ENCODE results near the gene AQP4.

AQP4 gene

GRCh38 chr18:26806224-26806623 is 59.3 kb downstream of the AQP4 start:
- H3K4me2 ChIP-seq (ENCODE audit: insufficient read depth, low read length, poor library complexity, severe bottlenecking) = no peak overlapping the region
- H2AFZ ChIP-seq (ENCODE audit: low read length) = no peak overlapping the region
- H2BK12ac ChIP-seq (ENCODE audit: low read length) = no peak overlapping the region
- H3K4me1 ChIP-seq (ENCODE audit: control insufficient read depth in 2 of 2, insufficient read depth in 1 of 2, low read depth in 1 of 2, low read length in 2 of 2) = peaks cover 2 to 24% of the 10 kb centered on the region in 2 donors
- no peaks in the 10 kb centered on the region for H3K36me3 ChIP-seq (replicated peaks in 1 of 2; ENCODE audit: control insufficient read depth in 2 of 2, insufficient read depth in 2 of 2, low read length in 2 of 2)
- H3K79me1 ChIP-seq (ENCODE audit: low read depth, low read length) = no peaks in the 10 kb centered on the region
- no peak for DNase-seq (ENCODE audit: low spot score)
- no peak overlapping the region for H3K4me3 ChIP-seq (ENCODE audit: low read length in 2 of 2)
- no peak overlapping the region for H2AK5ac ChIP-seq (ENCODE audit: low read depth, low read length)
- H3K27ac ChIP-seq (replicated peaks; ENCODE audit: low read length) = no peak overlapping the region
- no peak overlapping the region for H3K9ac ChIP-seq (ENCODE audit: low read depth, low read length, poor library complexity)
- no peak overlapping the region for H3K4ac ChIP-seq (ENCODE audit: low read length)
- no peak overlapping the region for H4K91ac ChIP-seq (ENCODE audit: low read depth, low read length, poor library complexity)
- peaks cover 0 to 4% of the 10 kb centered on the region in 2 donors for H3K9me3 ChIP-seq (replicated peaks in 1 of 2; ENCODE audit: control insufficient read depth in 2 of 2, insufficient read depth in 1 of 2, low read depth in 1 of 2, low read length in 2 of 2)
- no peak overlapping the region for H3K14ac ChIP-seq (ENCODE audit: low read length)
- no peak overlapping the region for H2BK120ac ChIP-seq (ENCODE audit: low read depth, low read length)
- H3K27me3 ChIP-seq (ENCODE audit: control insufficient read depth in 3 of 3, insufficient read depth in 3 of 3, low read depth in 1 of 3, low read length in 3 of 3) = no peaks in the 10 kb centered on the region
- no peak overlapping the region for H3K23ac ChIP-seq (ENCODE audit: low read depth, low read length, poor library complexity)
- H4K8ac ChIP-seq (ENCODE audit: low read depth, low read length) = no peak overlapping the region
- H2BK15ac ChIP-seq (ENCODE audit: low read length) = no peak overlapping the region
- no peak overlapping the region for H3K18ac ChIP-seq (ENCODE audit: low read length)
- WGBS, 2 donors (ENCODE audit: extremely low coverage in 2 of 2, insufficient read length in 2 of 2, insufficient replicate concordance in 1 of 2) = no CpG with 5 or more reads among the region's 1 CpG
- no peak overlapping the region for H2BK5ac ChIP-seq (ENCODE audit: low read length)

- no CpG with 5 or more reads among the region's 1 CpG for WGBS, 2 donors (ENCODE audit: extremely low coverage in 2 of 2, insufficient read length in 2 of 2, insufficient replicate concordance in 1 of 2)
- Histone ChIP-seq H3K14ac (ENCODE audit: low read length) (no peak overlapping the region), H4K8ac (ENCODE audit: low read depth, low read length) (no peak overlapping the region), H3K27me3 (ENCODE audit: control insufficient read depth in 3 of 3, insufficient read depth in 3 of 3, low read depth in 1 of 3, low read length in 3 of 3) (no peaks in the 10 kb centered on the region), H2BK12ac (ENCODE audit: low read length) (no peak overlapping the region), H3K4me2 (ENCODE audit: insufficient read depth, low read length, poor library complexity, severe bottlenecking) (no peak overlapping the region), H3K79me1 (ENCODE audit: low read depth, low read length) (no peaks in the 10 kb centered on the region), H2AK5ac (ENCODE audit: low read depth, low read length) (no peak overlapping the region), H3K9ac (ENCODE audit: low read depth, low read length, poor library complexity) (no peak overlapping the region), H3K4me3 (ENCODE audit: low read length in 2 of 2) (no peak overlapping the region), H4K91ac (ENCODE audit: low read depth, low read length, poor library complexity) (no peak overlapping the region), H3K4me1 (ENCODE audit: control insufficient read depth in 2 of 2, insufficient read depth in 1 of 2, low read depth in 1 of 2, low read length in 2 of 2) (peaks cover 2 to 24% of the 10 kb centered on the region in 2 donors), H2BK15ac (ENCODE audit: low read length) (no peak overlapping the region), H3K9me3 (replicated peaks in 1 of 2; ENCODE audit: control insufficient read depth in 2 of 2, insufficient read depth in 1 of 2, low read depth in 1 of 2, low read length in 2 of 2) (peaks cover 0 to 5% of the 10 kb centered on the region in 2 donors), H3K4ac (ENCODE audit: low read length) (no peak overlapping the region), H3K36me3 (replicated peaks in 1 of 2; ENCODE audit: control insufficient read depth in 2 of 2, insufficient read depth in 2 of 2, low read length in 2 of 2) (no peaks in the 10 kb centered on the region), H3K27ac (replicated peaks; ENCODE audit: low read length) (no peak overlapping the region), H3K18ac (ENCODE audit: low read length) (no peak overlapping the region), H2BK120ac (ENCODE audit: low read depth, low read length) (no peak overlapping the region), H3K23ac (ENCODE audit: low read depth, low read length, poor library complexity) (no peak overlapping the region), H2BK5ac (ENCODE audit: low read length) (no peak overlapping the region), H2AFZ (ENCODE audit: low read length) (peak overlapping the region; percentile 5)
- DNase-seq (ENCODE audit: low spot score) = peak; percentile 26
These were observed 61.0 kb downstream of the AQP4 start for GRCh38 chr18:26804519-26804918.

GRCh38 chr18:26803643-26804042 is 61.9 kb downstream of the AQP4 start:
- no peak for DNase-seq (ENCODE audit: low spot score)
- Histone ChIP-seq H3K18ac (ENCODE audit: low read length) (no peak overlapping the region), H4K8ac (ENCODE audit: low read depth, low read length) (no peak overlapping the region), H3K4me2 (ENCODE audit: insufficient read depth, low read length, poor library complexity, severe bottlenecking) (no peak overlapping the region), H3K4me3 (ENCODE audit: low read length in 2 of 2) (no peak overlapping the region), H3K4me1 (ENCODE audit: control insufficient read depth in 2 of 2, insufficient read depth in 1 of 2, low read depth in 1 of 2, low read length in 2 of 2) (peaks cover 2 to 24% of the 10 kb centered on the region in 2 donors), H2BK5ac (ENCODE audit: low read length) (no peak overlapping the region), H3K9me3 (replicated peaks in 1 of 2; ENCODE audit: control insufficient read depth in 2 of 2, insufficient read depth in 1 of 2, low read depth in 1 of 2, low read length in 2 of 2) (peaks cover 0 to 8% of the 10 kb centered on the region in 2 donors), H3K23ac (ENCODE audit: low read depth, low read length, poor library complexity) (no peak overlapping the region), H3K27me3 (ENCODE audit: control insufficient read depth in 3 of 3, insufficient read depth in 3 of 3, low read depth in 1 of 3, low read length in 3 of 3) (no peaks in the 10 kb centered on the region), H3K27ac (replicated peaks; ENCODE audit: low read length) (no peak overlapping the region), H2AK5ac (ENCODE audit: low read depth, low read length) (no peak overlapping the region), H3K14ac (ENCODE audit: low read length) (no peak overlapping the region), H2AFZ (ENCODE audit: low read length) (peak overlapping the region; percentile 5), H3K36me3 (replicated peaks in 1 of 2; ENCODE audit: control insufficient read depth in 2 of 2, insufficient read depth in 2 of 2, low read length in 2 of 2) (no peaks in the 10 kb centered on the region), H2BK12ac (ENCODE audit: low read length) (no peak overlapping the region), H4K91ac (ENCODE audit: low read depth, low read length, poor library complexity) (no peak overlapping the region), H2BK120ac (ENCODE audit: low read depth, low read length) (no peak overlapping the region), H3K4ac (ENCODE audit: low read length) (no peak overlapping the region), H3K9ac (ENCODE audit: low read depth, low read length, poor library complexity) (no peak overlapping the region), H3K79me1 (ENCODE audit: low read depth, low read length) (no peaks in the 10 kb centered on the region), H2BK15ac (ENCODE audit: low read length) (no peak overlapping the region)

- Histone ChIP-seq H2BK5ac (ENCODE audit: low read length) (no peak overlapping the region), H2BK15ac (ENCODE audit: low read length) (no peak overlapping the region), H3K27ac (replicated peaks; ENCODE audit: low read length) (no peak overlapping the region), H4K8ac (ENCODE audit: low read depth, low read length) (no peak overlapping the region), H3K9me3 (replicated peaks in 1 of 2; ENCODE audit: control insufficient read depth in 2 of 2, insufficient read depth in 1 of 2, low read depth in 1 of 2, low read length in 2 of 2) (peaks cover 0 to 8% of the 10 kb centered on the region in 2 donors), H3K4me1 (ENCODE audit: control insufficient read depth in 2 of 2, insufficient read depth in 1 of 2, low read depth in 1 of 2, low read length in 2 of 2) (peaks cover 2 to 24% of the 10 kb centered on the region in 2 donors), H3K14ac (ENCODE audit: low read length) (no peak overlapping the region), H2AK5ac (ENCODE audit: low read depth, low read length) (no peak overlapping the region), H3K4me2 (ENCODE audit: insufficient read depth, low read length, poor library complexity, severe bottlenecking) (no peak overlapping the region), H3K9ac (ENCODE audit: low read depth, low read length, poor library complexity) (no peak overlapping the region), H3K23ac (ENCODE audit: low read depth, low read length, poor library complexity) (no peak overlapping the region), H3K27me3 (ENCODE audit: control insufficient read depth in 3 of 3, insufficient read depth in 3 of 3, low read depth in 1 of 3, low read length in 3 of 3) (no peaks in the 10 kb centered on the region), H2AFZ (ENCODE audit: low read length) (peak overlapping the region; percentile 67), H3K79me1 (ENCODE audit: low read depth, low read length) (no peaks in the 10 kb centered on the region), H3K36me3 (replicated peaks in 1 of 2; ENCODE audit: control insufficient read depth in 2 of 2, insufficient read depth in 2 of 2, low read length in 2 of 2) (no peaks in the 10 kb centered on the region), H2BK12ac (ENCODE audit: low read length) (no peak overlapping the region), H2BK120ac (ENCODE audit: low read depth, low read length) (no peak overlapping the region), H3K4me3 (ENCODE audit: low read length in 2 of 2) (no peak overlapping the region), H3K18ac (ENCODE audit: low read length) (no peak overlapping the region), H3K4ac (ENCODE audit: low read length) (no peak overlapping the region), H4K91ac (ENCODE audit: low read depth, low read length, poor library complexity) (no peak overlapping the region)
- WGBS, 2 donors (ENCODE audit: extremely low coverage in 2 of 2, insufficient read length in 2 of 2, insufficient replicate concordance in 1 of 2) = no CpG with 5 or more reads among the region's 4 CpGs
- DNase-seq (ENCODE audit: low spot score) = no peak
These were observed 62.9 kb downstream of the AQP4 start for GRCh38 chr18:26802330-26803200.
